SK-N-MC (cell line): Measurements from ENCODE around the gene RGS8.

ENCODE experiments used
- EZH2 ChIP-seq: fragments of 200-600 bp; sonication (generic); IDR thresholded peaks from one replicate; pipeline ENCODE4 v1.6.1; 2017; ENCODE audit warnings: antibody characterized with exemption
- FOXP2 ChIP-seq: optimal IDR thresholded peaks from 2 replicates; pipeline ENCODE3; 2011; ENCODE audit warnings: mild to moderate bottlenecking, moderate library complexity; ENCODE audit not compliant: insufficient read depth; ENCODE audit errors: extremely low read length, control extremely low read depth
- POLR2AphosphoS5 ChIP-seq: IDR thresholded peaks from 2 replicates; pipeline ENCODE4 v1.6.1; 2012; ENCODE audit warnings: mild to moderate bottlenecking, low read depth, low read length, borderline replicate concordance

GRCh38 chr1:182677397-182678098 is 6.8 kb downstream of the RGS8 start:
- TF ChIP-seq POLR2AphosphoS5 (no peak), EZH2 (no peak), FOXP2 (no peak)
